PC-9 (cell line): Measurements from ENCODE around the gene CMIP. TPM values are rescaled to one million over a fixed set of nuclear protein-coding genes. Genes with fewer than 3 reads are reported as not detected.

Experiments
- BruUV-seq: library from RNA; stranded (reverse); fragments of 400-500 nt; replicated peaks from 2 replicates; lab custom pipeline; 2021; lab: Mats Ljungman, UMichigan
- CTCF ChIA-PET: fragments of 300-600 bp; sonication (Branson Sonifier 250); formaldehyde crosslinking; loops from one replicate; lab custom pipeline; 2022; ENCODE audit warnings: antibody characterized with exemption; lab: Charles Lee
- POLR2A ChIA-PET: fragments of 300-600 bp; sonication (Branson Sonifier 250); formaldehyde crosslinking; loops from one replicate; lab custom pipeline; 2022; ENCODE audit warnings: antibody characterized with exemption; ENCODE audit not compliant: unreplicated experiment; lab: Charles Lee
- DNase-seq, 2 experiments: peaks; one replicate each; pipeline versions ENCODE4 v3.0.0 to v3.0.0-alpha.2; 2015 to 2022; ENCODE audit warnings: mixed read lengths in 1 of 2
- H2AFZ ChIP-seq: fragments of 200-600 bp; sonication (generic); 2 replicates; pipeline ENCODE4 v1.8.1; 2017; ENCODE audit warnings: antibody characterized with exemption
- H3F3A ChIP-seq: fragments of 200-600 bp; sonication (generic); 2 replicates; pipeline ENCODE4 v1.8.1; 2017; ENCODE audit warnings: antibody characterized with exemption, mild to moderate bottlenecking, low read depth; ENCODE audit not compliant: insufficient read depth
- H3K27ac ChIP-seq: fragments of 200-600 bp; sonication (generic); 2 replicates; pipeline ENCODE4 v1.6.1; 2016; ENCODE audit warnings: mixed run types
- H3K27me3 ChIP-seq: fragments of 200-600 bp; sonication (generic); 2 replicates; pipeline ENCODE4 v1.6.1; 2016; ENCODE audit warnings: low read depth, mixed run types; ENCODE audit not compliant: insufficient read depth
- H3K36me3 ChIP-seq: fragments of 200-600 bp; sonication (generic); 2 replicates; pipeline ENCODE4 v1.6.1; 2016; ENCODE audit warnings: low read depth, mixed run types
- H3K4me1 ChIP-seq: fragments of 200-600 bp; sonication (generic); replicated peaks from 2 replicates; pipeline ENCODE4 v1.6.1; 2016; ENCODE audit warnings: mixed run types; ENCODE audit not compliant: insufficient read depth
- H3K4me2 ChIP-seq: fragments of 200-600 bp; sonication (generic); 2 replicates; pipeline ENCODE4 v1.6.1; 2017; ENCODE audit warnings: mixed run types
- H3K4me3 ChIP-seq: fragments of 200-600 bp; sonication (generic); 2 replicates; pipeline ENCODE4 v1.6.1; 2016; ENCODE audit warnings: mixed run types
- H3K79me2 ChIP-seq: fragments of 200-600 bp; sonication (generic); 2 replicates; pipeline ENCODE4 v1.6.1; 2017; ENCODE audit warnings: low read depth, mixed run types
- H3K9me2 ChIP-seq: fragments of 200-600 bp; sonication (generic); 2 replicates; pipeline ENCODE4 v1.8.1; 2017; ENCODE audit warnings: mild to moderate bottlenecking; ENCODE audit not compliant: insufficient read depth
- H3K9me3 ChIP-seq: fragments of 200-600 bp; sonication (generic); 2 replicates; pipeline ENCODE4 v1.8.1; 2016; ENCODE audit warnings: low read depth; ENCODE audit not compliant: insufficient read depth
- H4K20me1 ChIP-seq: fragments of 200-600 bp; sonication (generic); 2 replicates; pipeline ENCODE4 v1.8.1; 2017; ENCODE audit not compliant: insufficient read depth
- CTCF ChIP-seq: fragments of 200-600 bp; sonication (generic); conservative IDR thresholded peaks from 2 replicates; pipeline ENCODE4 v1.6.1; 2017; ENCODE audit warnings: mixed run types, antibody characterized with exemption, mild to moderate bottlenecking, moderate library complexity
- EZH2 ChIP-seq: fragments of 200-600 bp; sonication (generic); IDR thresholded peaks from 2 replicates; pipeline ENCODE4 v1.8.0; 2017; ENCODE audit warnings: antibody characterized with exemption, low read depth
- intact Hi-C: fragments of 100-400 bp; cut with micrococcal nuclease; formaldehyde crosslinking; loops from one replicate; pipeline ENCODE4 v1.10.0; 2022; ENCODE audit not compliant: unreplicated experiment
- total RNA-seq: library from RNA; stranded (reverse); gene quantifications from 2 replicates; pipeline ENCODE4 v1.2.3, GENCODE V29; 2021

The CMIP gene
- total RNA-seq, 1 experiment from 2014 or later, result 96.6 TPM

- ChIA-PET POLR2A (interaction anchor here (0.6 kb wide), 1 partner anchor 230 kb away, joined by 4 read pairs; no protein-coding TSS in a partner anchor), CTCF (interaction anchor here (0.7 kb wide), 1 partner anchor 498 kb away, joined by 4 read pairs; no protein-coding TSS in a partner anchor)
- TF ChIP-seq EZH2 (no peak), CTCF (no peak)
- Histone ChIP-seq H4K20me1 (peaks cover 5% of the 10 kb centered on the region; the same call in 1 of the 2 replicates), H2AFZ (no peak overlapping the region), H3K27ac (peak overlapping the region; percentile 90; the same call in 1 of the 2 replicates), H3F3A (peaks cover 34% of the 10 kb centered on the region), H3K4me3 (no peak overlapping the region), H3K4me1 (peaks cover 42% of the 10 kb centered on the region), H3K79me2 (peaks cover 31% of the 10 kb centered on the region), H3K9me3 (no peaks in the 10 kb centered on the region), H3K27me3 (no peaks in the 10 kb centered on the region), H3K4me2 (no peak overlapping the region), H3K9me2 (no peaks in the 10 kb centered on the region), H3K36me3 (no peaks in the 10 kb centered on the region)
- intact Hi-C loops, result loop anchor here (5.0 kb wide), 2 partner anchors 82 to 183 kb away; no protein-coding TSS in a partner anchor
- BruUV-seq, result no TSS peak
- no peak for DNase-seq
These were observed 186.0 kb downstream of the CMIP start for GRCh38 chr16:81630635-81631031.

GRCh38 chr16:81632392-81633146 is 188.0 kb downstream of the CMIP start:
- H3K79me2 ChIP-seq, result peaks cover 41% of the 10 kb centered on the region
- intact Hi-C loops, result loop anchor here (1.0 to 5.0 kb wide), 3 partner anchors 80 to 227 kb away; no protein-coding TSS in a partner anchor
- peaks cover 12% of the 10 kb centered on the region for H4K20me1 ChIP-seq
- H3K4me2 ChIP-seq, result peak overlapping the region; percentile 79
- CTCF ChIA-PET, result no interaction called here
- DNase-seq, result peak; percentile 79 to 95
- TF ChIP-seq EZH2 (no peak), CTCF (no peak)
- no peaks in the 10 kb centered on the region for H3K36me3 ChIP-seq
- H3K27ac ChIP-seq, result peak overlapping the region; percentile 90
- no peaks in the 10 kb centered on the region for H3K9me3 ChIP-seq
- no peaks in the 10 kb centered on the region for H3K27me3 ChIP-seq
- no peak overlapping the region for H2AFZ ChIP-seq
- BruUV-seq, result TSS peak; percentile 30
- H3F3A ChIP-seq, result peaks cover 38% of the 10 kb centered on the region
- POLR2A ChIA-PET, result no interaction called here
- peaks cover 49% of the 10 kb centered on the region for H3K4me1 ChIP-seq
- peak overlapping the region; percentile 36; the same call in 1 of the 2 replicates for H3K4me3 ChIP-seq
- H3K9me2 ChIP-seq, result no peaks in the 10 kb centered on the region

- Histone ChIP-seq H3K27me3 (no peaks in the 10 kb centered on the region), H3F3A (peaks cover 44% of the 10 kb centered on the region), H3K27ac (peak overlapping the region; percentile 90), H2AFZ (no peak overlapping the region), H4K20me1 (peaks cover 15% of the 10 kb centered on the region), H3K4me1 (peaks cover 54% of the 10 kb centered on the region), H3K36me3 (no peaks in the 10 kb centered on the region), H3K4me2 (peak overlapping the region; percentile 79), H3K79me2 (peaks cover 47% of the 10 kb centered on the region), H3K4me3 (peak overlapping the region; percentile 36; the same call in 1 of the 2 replicates), H3K9me2 (no peaks in the 10 kb centered on the region), H3K9me3 (no peaks in the 10 kb centered on the region)
- TF ChIP-seq CTCF (peak; percentile 87), EZH2 (no peak)
- DNase-seq, result peak in 1 of 2 experiments; percentile 73
- ChIA-PET POLR2A (no interaction called here), CTCF (no interaction called here)
- no TSS peak for BruUV-seq
- intact Hi-C loops, result loop anchor here (1.0 to 5.0 kb wide), 3 partner anchors 79 to 228 kb away; no protein-coding TSS in a partner anchor
These were observed 188.6 kb downstream of the CMIP start for GRCh38 chr16:81633147-81633619.
